B cell (primary cell): ENCODE results near the gene UBR4.

Experiments
- EZH2 ChIP-seq: IDR thresholded peaks from 2 replicates; pipeline ENCODE4 v1.6.1; 2012; ENCODE audit warnings: borderline replicate concordance, low read depth, mild to moderate bottlenecking, moderate library complexity, low read length; ENCODE audit not compliant: insufficient read depth, poor library complexity, severe bottlenecking
- TF ChIP-seq, protein P1 (sequence below): fragments of 200-600 bp; IDR thresholded peaks from one replicate; pipeline ENCODE4 v1.8.0; 2022; ENCODE audit warnings: antibody characterized with exemption, mild to moderate bottlenecking

GRCh38 chr1:19049128-19049768, 160.8 kb downstream of the UBR4 start:
- TF ChIP-seq, protein P1, sequence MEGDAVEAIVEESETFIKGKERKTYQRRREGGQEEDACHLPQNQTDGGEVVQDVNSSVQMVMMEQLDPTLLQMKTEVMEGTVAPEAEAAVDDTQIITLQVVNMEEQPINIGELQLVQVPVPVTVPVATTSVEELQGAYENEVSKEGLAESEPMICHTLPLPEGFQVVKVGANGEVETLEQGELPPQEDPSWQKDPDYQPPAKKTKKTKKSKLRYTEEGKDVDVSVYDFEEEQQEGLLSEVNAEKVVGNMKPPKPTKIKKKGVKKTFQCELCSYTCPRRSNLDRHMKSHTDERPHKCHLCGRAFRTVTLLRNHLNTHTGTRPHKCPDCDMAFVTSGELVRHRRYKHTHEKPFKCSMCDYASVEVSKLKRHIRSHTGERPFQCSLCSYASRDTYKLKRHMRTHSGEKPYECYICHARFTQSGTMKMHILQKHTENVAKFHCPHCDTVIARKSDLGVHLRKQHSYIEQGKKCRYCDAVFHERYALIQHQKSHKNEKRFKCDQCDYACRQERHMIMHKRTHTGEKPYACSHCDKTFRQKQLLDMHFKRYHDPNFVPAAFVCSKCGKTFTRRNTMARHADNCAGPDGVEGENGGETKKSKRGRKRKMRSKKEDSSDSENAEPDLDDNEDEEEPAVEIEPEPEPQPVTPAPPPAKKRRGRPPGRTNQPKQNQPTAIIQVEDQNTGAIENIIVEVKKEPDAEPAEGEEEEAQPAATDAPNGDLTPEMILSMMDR = no peak
- TF ChIP-seq EZH2 = no peak
